HepG2 (cell line): Measurements from ENCODE around the gene KRT3. TPM values are rescaled to one million over a fixed set of nuclear protein-coding genes. Genes with fewer than 3 reads are reported as not detected.

Experiments used
- HMG20A ChIP-seq: IDR thresholded peaks from 2 replicates; pipeline ENCODE4 v1.6.1; 2016; ENCODE audit warnings: borderline replicate concordance
- NPAS2 ChIP-seq: sonication (generic); formaldehyde crosslinking; IDR thresholded peaks from 2 replicates; pipeline ENCODE4 v1.8.0; 2022; ENCODE audit warnings: mild to moderate bottlenecking, missing genetic modification reagents, borderline replicate concordance
- PRMT3 ChIP-seq: sonication (generic); formaldehyde crosslinking; IDR thresholded peaks from 2 replicates; pipeline ENCODE4 v1.8.1; 2022; ENCODE audit warnings: low read depth, mild to moderate bottlenecking, moderate library complexity, missing genetic modification reagents, borderline replicate concordance
- SMARCC2 ChIP-seq: fragments of 450-650 bp; IDR thresholded peaks from 2 replicates; pipeline ENCODE4 v1.6.1; 2017; ENCODE audit warnings: antibody characterized with exemption, mild to moderate bottlenecking
- ZNF333 ChIP-seq: sonication (generic); formaldehyde crosslinking; IDR thresholded peaks from 2 replicates; pipeline ENCODE4 v1.4.0; 2020; ENCODE audit warnings: mild to moderate bottlenecking, missing genetic modification reagents, borderline replicate concordance
- polyA plus RNA-seq, 8 experiments: library from polyadenylated mRNA; depleted of rRNA in 3 of 8; stranded (reverse) in 7 of 8; unstranded in 1 of 8; fragments of >200 nt; fragmentation: Illumina TruSeq in 4 of 8; extraction: Trizol in 4 of 8; gene quantifications; 2 replicates each; pipeline versions ENCODE4 v1.2.1 to v1.2.3, GENCODE V29; 2011 to 2016; ENCODE audit warnings: low read depth in 4 of 8, missing spikeins in 1 of 8, mixed read lengths in 1 of 8; ENCODE audit not compliant: insufficient read depth in 1 of 8
- total RNA-seq, 5 experiments: library from RNA; depleted of rRNA; stranded (reverse); fragments of >200 nt; fragmentation: Illumina TruSeq; extraction: Trizol; gene quantifications; 2 replicates each; pipeline ENCODE4 v1.2.3, GENCODE V29; 2016; ENCODE audit warnings: low read depth in 1 of 5
- TF ChIP-seq, protein P1 (sequence below): sonication (generic); formaldehyde crosslinking; IDR thresholded peaks from 2 replicates; pipeline ENCODE4 v1.5.1; 2020; ENCODE audit warnings: mild to moderate bottlenecking, moderate library complexity, missing genetic modification reagents
- TF ChIP-seq, protein P2 (sequence below): sonication (generic); formaldehyde crosslinking; conservative IDR thresholded peaks from 2 replicates; pipeline ENCODE4 v1.8.0; 2022; ENCODE audit warnings: mild to moderate bottlenecking, moderate library complexity, missing genetic modification reagents
- TF ChIP-seq, protein P3 (sequence below): sonication (generic); formaldehyde crosslinking; IDR thresholded peaks from 2 replicates; pipeline ENCODE4 v1.5.0; 2020; ENCODE audit warnings: mild to moderate bottlenecking, missing genetic modification reagents

The KRT3 gene
- total and polyA plus RNA-seq, 2 of the 13 experiments (the other 11 are each of a cell fraction or from before 2014, with no cell fraction given): not detected

DNA sequence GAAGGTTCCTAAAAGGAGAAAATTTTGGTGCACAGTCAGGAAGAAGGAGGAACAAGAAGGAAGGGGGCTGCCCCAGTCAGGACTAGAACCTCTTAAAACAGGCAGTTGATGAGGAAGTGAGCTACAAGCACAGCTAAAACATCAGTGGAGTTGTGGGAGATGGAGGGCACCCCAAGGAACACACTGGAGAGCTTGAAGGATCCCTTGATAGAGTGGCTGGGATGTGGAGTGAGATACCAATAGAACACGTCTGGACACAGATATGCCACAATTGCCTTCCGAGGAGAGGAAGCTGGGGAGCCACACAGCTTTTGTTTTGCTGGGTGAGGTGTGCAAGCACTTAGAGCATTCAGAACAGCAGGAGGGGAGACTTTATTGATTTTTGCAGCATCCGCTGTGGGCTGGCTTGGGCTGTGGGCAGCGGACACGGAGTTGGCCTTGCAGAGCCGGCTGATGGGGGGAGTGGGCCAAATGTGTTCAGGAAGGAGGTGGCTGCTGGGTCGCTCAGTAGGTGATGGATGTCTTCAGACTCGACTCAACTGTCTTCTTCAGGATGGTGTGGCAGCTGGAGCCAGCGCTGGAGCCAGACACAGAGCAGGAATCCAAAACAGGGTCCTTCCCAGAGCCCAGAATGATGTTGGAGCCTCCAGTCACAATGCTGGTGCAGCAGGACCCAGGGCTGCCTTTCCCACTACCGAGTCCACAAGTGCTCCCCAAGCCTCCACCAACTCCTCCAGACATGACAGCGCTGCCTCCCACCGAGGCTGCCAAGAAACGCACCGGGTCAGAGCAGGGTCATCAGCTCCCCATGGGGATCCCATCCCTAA lies 42.9 kb upstream of the KRT3 start (continued):
- TF ChIP-seq, protein P1, sequence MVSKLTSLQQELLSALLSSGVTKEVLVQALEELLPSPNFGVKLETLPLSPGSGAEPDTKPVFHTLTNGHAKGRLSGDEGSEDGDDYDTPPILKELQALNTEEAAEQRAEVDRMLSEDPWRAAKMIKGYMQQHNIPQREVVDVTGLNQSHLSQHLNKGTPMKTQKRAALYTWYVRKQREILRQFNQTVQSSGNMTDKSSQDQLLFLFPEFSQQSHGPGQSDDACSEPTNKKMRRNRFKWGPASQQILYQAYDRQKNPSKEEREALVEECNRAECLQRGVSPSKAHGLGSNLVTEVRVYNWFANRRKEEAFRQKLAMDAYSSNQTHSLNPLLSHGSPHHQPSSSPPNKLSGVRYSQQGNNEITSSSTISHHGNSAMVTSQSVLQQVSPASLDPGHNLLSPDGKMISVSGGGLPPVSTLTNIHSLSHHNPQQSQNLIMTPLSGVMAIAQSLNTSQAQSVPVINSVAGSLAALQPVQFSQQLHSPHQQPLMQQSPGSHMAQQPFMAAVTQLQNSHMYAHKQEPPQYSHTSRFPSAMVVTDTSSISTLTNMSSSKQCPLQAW: no peak
- TF ChIP-seq, protein P2, sequence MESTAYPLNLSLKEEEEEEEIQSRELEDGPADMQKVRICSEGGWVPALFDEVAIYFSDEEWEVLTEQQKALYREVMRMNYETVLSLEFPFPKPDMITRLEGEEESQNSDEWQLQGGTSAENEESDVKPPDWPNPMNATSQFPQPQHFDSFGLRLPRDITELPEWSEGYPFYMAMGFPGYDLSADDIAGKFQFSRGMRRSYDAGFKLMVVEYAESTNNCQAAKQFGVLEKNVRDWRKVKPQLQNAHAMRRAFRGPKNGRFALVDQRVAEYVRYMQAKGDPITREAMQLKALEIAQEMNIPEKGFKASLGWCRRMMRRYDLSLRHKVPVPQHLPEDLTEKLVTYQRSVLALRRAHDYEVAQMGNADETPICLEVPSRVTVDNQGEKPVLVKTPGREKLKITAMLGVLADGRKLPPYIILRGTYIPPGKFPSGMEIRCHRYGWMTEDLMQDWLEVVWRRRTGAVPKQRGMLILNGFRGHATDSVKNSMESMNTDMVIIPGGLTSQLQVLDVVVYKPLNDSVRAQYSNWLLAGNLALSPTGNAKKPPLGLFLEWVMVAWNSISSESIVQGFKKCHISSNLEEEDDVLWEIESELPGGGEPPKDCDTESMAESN (CRISPR knock-in tag): no peak
- no peak for TF ChIP-seq ZNF333 (CRISPR knock-in tag)
- TF ChIP-seq SMARCC2: no peak
- TF ChIP-seq, protein P3, sequence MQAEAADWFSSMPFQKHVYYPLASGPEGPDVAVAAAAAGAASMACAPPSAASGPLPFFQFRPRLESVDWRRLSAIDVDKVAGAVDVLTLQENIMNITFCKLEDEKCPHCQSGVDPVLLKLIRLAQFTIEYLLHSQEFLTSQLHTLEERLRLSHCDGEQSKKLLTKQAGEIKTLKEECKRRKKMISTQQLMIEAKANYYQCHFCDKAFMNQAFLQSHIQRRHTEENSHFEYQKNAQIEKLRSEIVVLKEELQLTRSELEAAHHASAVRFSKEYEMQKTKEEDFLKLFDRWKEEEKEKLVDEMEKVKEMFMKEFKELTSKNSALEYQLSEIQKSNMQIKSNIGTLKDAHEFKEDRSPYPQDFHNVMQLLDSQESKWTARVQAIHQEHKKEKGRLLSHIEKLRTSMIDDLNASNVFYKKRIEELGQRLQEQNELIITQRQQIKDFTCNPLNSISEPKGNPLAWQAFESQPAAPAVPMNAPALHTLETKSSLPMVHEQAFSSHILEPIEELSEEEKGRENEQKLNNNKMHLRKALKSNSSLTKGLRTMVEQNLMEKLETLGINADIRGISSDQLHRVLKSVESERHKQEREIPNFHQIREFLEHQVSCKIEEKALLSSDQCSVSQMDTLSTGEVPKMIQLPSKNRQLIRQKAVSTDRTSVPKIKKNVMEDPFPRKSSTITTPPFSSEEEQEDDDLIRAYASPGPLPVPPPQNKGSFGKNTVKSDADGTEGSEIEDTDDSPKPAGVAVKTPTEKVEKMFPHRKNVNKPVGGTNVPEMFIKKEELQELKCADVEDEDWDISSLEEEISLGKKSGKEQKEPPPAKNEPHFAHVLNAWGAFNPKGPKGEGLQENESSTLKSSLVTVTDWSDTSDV (CRISPR knock-in tag): no peak
- TF ChIP-seq HMG20A (CRISPR knock-in tag): no peak
- no peak for TF ChIP-seq NPAS2 (CRISPR knock-in tag)
- TF ChIP-seq PRMT3 (CRISPR knock-in tag): no peak
- TF ChIP-seq, all 625 proteins: peak for 0
